ELR (cell line): Measurements from ENCODE around the gene NUTM2E.
"Not testable (repeated sequence)": the region's sequence is repeated elsewhere in the genome, so short reads cannot be mapped to it uniquely, and the experiment has no call there.

Experiments used
- DNase-seq: peaks from one replicate; pipeline ENCODE4 v3.0.0-alpha.2; 2015; ENCODE audit warnings: low read depth

The NUTM2E gene

GRCh38 chr10:79866903-79867551 is 40.5 kb downstream of the NUTM2E start:
- DNase-seq: not testable (repeated sequence)

GRCh38 chr10:79868023-79868422 is 41.5 kb downstream of the NUTM2E start:
- not testable (repeated sequence) for DNase-seq

GRCh38 chr10:79869439-79870097 is 43.0 kb downstream of the NUTM2E start:
- DNase-seq: not testable (repeated sequence)

GRCh38 chr10:79871729-79872128 is 45.2 kb downstream of the NUTM2E start:
- not testable (repeated sequence) for DNase-seq
